ENCODE measurements around the gene PTBP3. TPM values are rescaled to one million over a fixed set of nuclear protein-coding genes. Genes with fewer than 3 reads are reported as not detected.
"Not testable (repeated sequence)": the region's sequence is repeated elsewhere in the genome, so short reads cannot be mapped to it uniquely, and the experiment has no call there.

PTBP3 gene
- total RNA-seq, 4 donors from 2014 or later = 9.9 to 54.7 (median 18.7) TPM

GRCh38 chr9:112283582-112284253 is 49.7 kb downstream of the PTBP3 start:
- Histone ChIP-seq H3K27ac (no peak overlapping the region), H3K27me3 (no peaks in the 10 kb centered on the region), H3K36me3 (no peaks in the 10 kb centered on the region), H3K4me1 (peaks cover 0 to under 1% of the 10 kb centered on the region in 2 donors), H3K4me3 (no peak overlapping the region), H3K9me3 (no peaks in the 10 kb centered on the region)
- TF ChIP-seq POLR2A (IDR thresholded peaks at IDR 0.05) (no peak), CTCF (IDR thresholded peaks at IDR 0.05 in 4 of 5, conservative IDR thresholded peaks at IDR 0.05 in 1 of 5) (no peak)
- ATAC-seq (no peak), DNase-seq (no peak)
- intact Hi-C loops (cut with DNase I; ENCODE audit: low total_unique reads) = no loop called here
- in situ Hi-C loops (cut with MboI; ENCODE audit: low sequenced_read_pairs in 4 of 4) = no loop called here

- H3K4me3 ChIP-seq; intact Hi-C loops (cut with DNase I; ENCODE audit: low total_unique reads); ATAC-seq; H3K27me3 ChIP-seq; H3K36me3 ChIP-seq; H3K9me3 ChIP-seq; H3K27ac ChIP-seq; in situ Hi-C loops (cut with MboI; ENCODE audit: low sequenced_read_pairs in 4 of 4); DNase-seq; H3K4me1 ChIP-seq: not testable (repeated sequence)
Observed at GRCh38 chr9:112282841-112283240, 50.6 kb downstream of the PTBP3 start.

GRCh38 chr9:112280904-112281303 is 52.5 kb downstream of the PTBP3 start:
- Histone ChIP-seq H3K9me3 (no peaks in the 10 kb centered on the region), H3K4me1 (no peaks in the 10 kb centered on the region), H3K4me3 (no peak overlapping the region), H3K36me3 (no peaks in the 10 kb centered on the region), H3K27ac (no peak overlapping the region), H3K27me3 (no peaks in the 10 kb centered on the region)
- TF ChIP-seq CTCF (IDR thresholded peaks at IDR 0.05 in 4 of 5, conservative IDR thresholded peaks at IDR 0.05 in 1 of 5) = no peak
- TF ChIP-seq POLR2A (IDR thresholded peaks at IDR 0.05) = no peak
- in situ Hi-C loops (cut with MboI; ENCODE audit: low sequenced_read_pairs in 4 of 4) (no loop called here), intact Hi-C loops (cut with DNase I; ENCODE audit: low total_unique reads) (no loop called here)
- ATAC-seq = no peak
- no peak for DNase-seq

- TF ChIP-seq CTCF (IDR thresholded peaks at IDR 0.05 in 4 of 5, conservative IDR thresholded peaks at IDR 0.05 in 1 of 5) = no peak
- no peak for TF ChIP-seq POLR2A (IDR thresholded peaks at IDR 0.05)
- H3K9me3 ChIP-seq = no peaks in the 10 kb centered on the region
- DNase-seq (no peak), ATAC-seq (no peak)
- no peaks in the 10 kb centered on the region for H3K27me3 ChIP-seq
- H3K4me1 ChIP-seq = peaks cover 0 to 5% of the 10 kb centered on the region in 2 donors
- no peak overlapping the region for H3K4me3 ChIP-seq
- no peak overlapping the region for H3K27ac ChIP-seq
- intact Hi-C loops (cut with DNase I; ENCODE audit: low total_unique reads) (no loop called here), in situ Hi-C loops (cut with MboI; ENCODE audit: low sequenced_read_pairs in 4 of 4) (no loop called here)
- no peaks in the 10 kb centered on the region for H3K36me3 ChIP-seq
Observed at GRCh38 chr9:112279501-112279900, 53.9 kb downstream of the PTBP3 start.

GRCh38 chr9:112278152-112278551 is 55.3 kb downstream of the PTBP3 start:
- H3K36me3 ChIP-seq = no peaks in the 10 kb centered on the region
- in situ Hi-C loops (cut with MboI; ENCODE audit: low sequenced_read_pairs in 4 of 4) = no loop called here
- intact Hi-C loops (cut with DNase I; ENCODE audit: low total_unique reads) = no loop called here
- no peak overlapping the region for H3K27ac ChIP-seq
- no peaks in the 10 kb centered on the region for H3K9me3 ChIP-seq
- ATAC-seq = no peak
- H3K27me3 ChIP-seq = no peaks in the 10 kb centered on the region
- H3K4me1 ChIP-seq = peaks cover 6 to 8% of the 10 kb centered on the region in 2 donors
- no peak for DNase-seq
- TF ChIP-seq CTCF (IDR thresholded peaks at IDR 0.05 in 4 of 5, conservative IDR thresholded peaks at IDR 0.05 in 1 of 5) = no peak
- TF ChIP-seq POLR2A (IDR thresholded peaks at IDR 0.05) = no peak
- H3K4me3 ChIP-seq = no peak overlapping the region

Data from gastrocnemius medialis (tissue), 4 donors.